ENCODE data around the gene CLNS1A.
A peak's percentile ranks its signal among the peaks of the same experiment; 100 is the strongest.
"Not testable (repeated sequence)": the region's sequence is repeated elsewhere in the genome, so short reads cannot be mapped to it uniquely, and the experiment has no call there.

The CLNS1A gene

GRCh38 chr11:77619576-77620198, 17.9 kb downstream of the CLNS1A start:
- no peak for DNase-seq (ENCODE audit: low read depth)

GRCh38 chr11:77617892-77618291, 19.7 kb downstream of the CLNS1A start:
- DNase-seq (ENCODE audit: low read depth), result no peak

- DNase-seq (ENCODE audit: low read depth), result no peak
These were observed 25.7 kb downstream of the CLNS1A start for GRCh38 chr11:77611921-77612320.

GRCh38 chr11:77609234-77609633, 28.4 kb downstream of the CLNS1A start:
- DNase-seq (ENCODE audit: low read depth), result no peak

- no peak for DNase-seq (ENCODE audit: low read depth)
These were observed 33.3 kb downstream of the CLNS1A start for GRCh38 chr11:77604281-77604680.

GRCh38 chr11:77602381-77603088, 35.1 kb downstream of the CLNS1A start:
- no peak for DNase-seq (ENCODE audit: low read depth)

GRCh38 chr11:77598195-77598594, 39.4 kb downstream of the CLNS1A start:
- no peak for DNase-seq (ENCODE audit: low read depth)

- no peak for DNase-seq (ENCODE audit: low read depth)
These were observed 41.0 kb downstream of the CLNS1A start for GRCh38 chr11:77596626-77597025.

GRCh38 chr11:77593883-77594282, 43.7 kb downstream of the CLNS1A start:
- DNase-seq (ENCODE audit: low read depth), result no peak

- no peak for DNase-seq (ENCODE audit: low read depth)
These were observed 44.9 kb downstream of the CLNS1A start for GRCh38 chr11:77592727-77593126.

- no peak for DNase-seq (ENCODE audit: low read depth)
These were observed 47.3 kb downstream of the CLNS1A start for GRCh38 chr11:77590194-77590782.

GRCh38 chr11:77589521-77590193, 47.9 kb downstream of the CLNS1A start, which contains the start of gene AQP11:
Gene AQP11, plus strand, starts transcription at chr11:77589953. Its CDS starts 40 bp downstream, at chr11:77589993.
- DNase-seq (ENCODE audit: low read depth), result peak; percentile 20

- DNase-seq (ENCODE audit: low read depth), result no peak
These were observed 48.4 kb downstream of the CLNS1A start for GRCh38 chr11:77589181-77589520.

- DNase-seq (ENCODE audit: low read depth), result no peak
These were observed 56.8 kb downstream of the CLNS1A start for GRCh38 chr11:77580712-77581337.

GRCh38 chr11:77575428-77575827, 62.2 kb downstream of the CLNS1A start:
- not testable (repeated sequence) for DNase-seq (ENCODE audit: low read depth)

GRCh38 chr11:77570896-77571295, 66.7 kb downstream of the CLNS1A start:
- DNase-seq (ENCODE audit: low read depth), result not testable (repeated sequence)

GRCh38 chr11:77569676-77570070, 67.9 kb downstream of the CLNS1A start:
- DNase-seq (ENCODE audit: low read depth), result no peak

- DNase-seq (ENCODE audit: low read depth), result no peak
These were observed 68.5 kb downstream of the CLNS1A start for GRCh38 chr11:77568916-77569675.

GRCh38 chr11:77568306-77568705, 69.3 kb downstream of the CLNS1A start:
- DNase-seq (ENCODE audit: low read depth), result no peak

Data from stimulated activated CD8-positive, alpha-beta memory T cell treated with anti-CD3 and anti-CD28 coated beads, Interleukin-15, amount 100 ng/mL, for 1 hour (primary cell).